Ascending aorta (tissue), 2 donors: ENCODE results near the gene PXMP4. TPM values are rescaled to one million over a fixed set of nuclear protein-coding genes. Genes with fewer than 3 reads are reported as not detected.
A peak's percentile ranks its signal among the peaks of the same experiment; 100 is the strongest.

Experiments used
- DNase-seq, 2 donors: peaks; one replicate each; pipeline ENCODE4 v3.0.0-alpha.2; 2019; ENCODE audit warnings: low spot score in 2 of 2
- H3K27ac ChIP-seq, 2 donors: fragments of 200-600 bp; sonication (generic); one replicate each; pipeline ENCODE4 v1.5.1; 2016 to 2017; ENCODE audit warnings: mild to moderate bottlenecking in 1 of 2
- H3K27me3 ChIP-seq: fragments of 200-600 bp; sonication (generic); one replicate; pipeline ENCODE4 v1.5.1; 2017
- H3K36me3 ChIP-seq, 2 donors: fragments of 200-600 bp; sonication (generic); one replicate each; pipeline ENCODE4 v1.5.1; 2016
- H3K4me1 ChIP-seq, 2 donors: fragments of 200-600 bp; sonication (generic); one replicate each; pipeline ENCODE4 v1.5.1; 2016 to 2017; ENCODE audit warnings: mild to moderate bottlenecking in 1 of 2
- H3K4me3 ChIP-seq, 2 donors: fragments of 200-600 bp; sonication (generic); one replicate each; pipeline ENCODE4 v1.5.1; 2016 to 2017; ENCODE audit warnings: mild to moderate bottlenecking in 1 of 2
- H3K9me3 ChIP-seq, 2 donors: fragments of 200-600 bp; sonication (generic); one replicate each; pipeline ENCODE4 v1.5.1; 2016
- intact Hi-C: fragments of 100-400 bp; cut with DNase I; formaldehyde crosslinking; loops from one replicate; pipeline ENCODE4 v1.15.1; 2023
- total RNA-seq: library from RNA; depleted of rRNA; stranded (reverse); fragments of >200 nt; gene quantifications from one replicate; pipeline ENCODE4 v1.1.0, GENCODE V29; 2016
- TF ChIP-seq, protein P1 (sequence below), 3 experiments: fragments of 200-600 bp in 2 of 3; fragments of 450-650 bp in 1 of 3; sonication (generic) in 2 of 3; IDR thresholded peaks; one replicate each; pipeline ENCODE4 v1.5.1; 2016 to 2019; ENCODE audit warnings: antibody characterized with exemption in 3 of 3, mild to moderate bottlenecking in 1 of 3, moderate library complexity in 1 of 3

PXMP4 gene
- total RNA-seq, 1 donor from 2014 or later, result 38.0 TPM

DNA sequence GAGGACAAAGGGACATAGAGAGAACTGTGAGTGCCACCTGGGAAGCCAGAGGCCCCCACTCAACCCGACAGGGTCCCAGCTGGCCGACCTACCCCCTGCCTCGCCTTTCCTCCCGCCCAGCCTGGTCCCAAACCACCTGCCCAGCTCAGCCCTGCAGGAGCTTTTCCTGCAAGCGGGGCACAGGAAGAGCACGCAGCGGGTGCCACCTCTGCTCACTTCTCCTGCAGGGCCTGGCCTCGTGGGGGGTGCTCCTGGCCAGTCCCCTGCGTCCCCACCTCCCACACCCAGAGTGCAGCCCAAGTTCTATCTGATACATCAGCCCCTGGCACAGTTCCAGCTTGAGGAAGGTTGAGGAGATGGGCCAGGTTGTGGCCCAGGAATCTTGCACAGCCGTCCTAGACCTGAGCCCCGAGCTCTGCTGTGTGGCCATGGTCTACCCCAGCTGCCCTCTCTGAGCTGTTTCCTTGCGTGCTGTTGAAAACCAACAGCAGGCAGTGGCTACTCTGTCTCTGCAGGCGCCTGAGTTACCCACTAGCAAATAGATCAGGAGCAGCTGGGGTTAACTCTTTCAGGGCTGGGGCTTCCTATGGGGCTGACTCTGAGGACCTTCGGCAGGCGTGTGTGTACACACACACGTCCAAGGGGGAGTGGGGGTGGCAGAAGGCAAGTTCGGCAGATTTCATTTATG is 47.5 kb downstream of the PXMP4 start:
- Histone ChIP-seq H3K27ac (peak overlapping the region; percentile 96 to 97), H3K4me3 (peak overlapping the region; percentile 67 to 84), H3K27me3 (no peaks in the 10 kb centered on the region), H3K9me3 (no peaks in the 10 kb centered on the region), H3K4me1 (peaks cover 12 to 54% of the 10 kb centered on the region in 2 donors), H3K36me3 (no peaks in the 10 kb centered on the region)
- no peak for DNase-seq
- intact Hi-C loops, result loop anchor here (5.0 kb wide), 1 partner anchor 440 kb away; the partner anchor contains the start of gene EIF2S2
- TF ChIP-seq, protein P1, sequence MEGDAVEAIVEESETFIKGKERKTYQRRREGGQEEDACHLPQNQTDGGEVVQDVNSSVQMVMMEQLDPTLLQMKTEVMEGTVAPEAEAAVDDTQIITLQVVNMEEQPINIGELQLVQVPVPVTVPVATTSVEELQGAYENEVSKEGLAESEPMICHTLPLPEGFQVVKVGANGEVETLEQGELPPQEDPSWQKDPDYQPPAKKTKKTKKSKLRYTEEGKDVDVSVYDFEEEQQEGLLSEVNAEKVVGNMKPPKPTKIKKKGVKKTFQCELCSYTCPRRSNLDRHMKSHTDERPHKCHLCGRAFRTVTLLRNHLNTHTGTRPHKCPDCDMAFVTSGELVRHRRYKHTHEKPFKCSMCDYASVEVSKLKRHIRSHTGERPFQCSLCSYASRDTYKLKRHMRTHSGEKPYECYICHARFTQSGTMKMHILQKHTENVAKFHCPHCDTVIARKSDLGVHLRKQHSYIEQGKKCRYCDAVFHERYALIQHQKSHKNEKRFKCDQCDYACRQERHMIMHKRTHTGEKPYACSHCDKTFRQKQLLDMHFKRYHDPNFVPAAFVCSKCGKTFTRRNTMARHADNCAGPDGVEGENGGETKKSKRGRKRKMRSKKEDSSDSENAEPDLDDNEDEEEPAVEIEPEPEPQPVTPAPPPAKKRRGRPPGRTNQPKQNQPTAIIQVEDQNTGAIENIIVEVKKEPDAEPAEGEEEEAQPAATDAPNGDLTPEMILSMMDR (IDR thresholded peaks at IDR 0.05), result no peak

DNA sequence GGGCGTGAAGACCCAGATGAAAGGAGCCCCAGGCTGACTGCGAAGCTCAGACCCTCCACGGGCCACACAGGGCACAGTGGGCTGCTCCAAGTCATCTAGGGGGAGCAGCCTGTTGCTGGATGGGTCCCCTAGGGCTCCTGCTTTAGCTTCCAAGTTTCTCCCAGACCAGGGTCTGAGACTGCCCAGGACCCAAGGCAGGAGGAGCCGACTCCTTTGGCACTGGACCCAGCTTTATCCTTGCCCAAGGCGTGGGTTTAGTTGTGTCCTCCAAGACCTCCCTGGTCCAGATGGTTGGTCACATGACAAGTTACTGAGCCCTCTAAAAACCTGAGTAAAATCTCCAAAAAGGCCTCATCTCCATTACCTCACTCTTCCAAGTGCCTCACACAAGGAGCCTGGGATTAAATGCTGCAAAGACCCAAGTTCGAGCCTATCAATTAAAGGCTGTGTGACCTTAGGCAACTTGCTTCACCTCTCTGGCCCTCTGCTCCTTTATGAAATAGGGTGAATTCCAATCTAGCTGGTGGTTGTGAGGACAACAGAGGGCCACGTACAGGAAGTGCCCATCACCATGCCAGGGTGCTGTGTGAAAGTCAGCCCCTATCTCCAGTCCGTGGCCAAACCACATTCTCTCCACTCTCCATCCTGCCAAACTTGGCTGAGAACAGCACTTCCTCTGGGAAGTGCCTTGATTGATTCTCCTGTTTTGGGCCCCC is 48.4 kb downstream of the PXMP4 start:
- Histone ChIP-seq H3K9me3 (no peaks in the 10 kb centered on the region), H3K4me3 (no peak overlapping the region), H3K27ac (peak overlapping the region; percentile 46 to 97), H3K4me1 (peaks cover 13 to 54% of the 10 kb centered on the region in 2 donors), H3K36me3 (no peaks in the 10 kb centered on the region), H3K27me3 (no peaks in the 10 kb centered on the region)
- no peak for DNase-seq
- intact Hi-C loops, result loop anchor here (5.0 kb wide), 1 partner anchor 441 kb away; the partner anchor contains the start of gene EIF2S2
- TF ChIP-seq, protein P1 (IDR thresholded peaks at IDR 0.05), result no peak

DNA sequence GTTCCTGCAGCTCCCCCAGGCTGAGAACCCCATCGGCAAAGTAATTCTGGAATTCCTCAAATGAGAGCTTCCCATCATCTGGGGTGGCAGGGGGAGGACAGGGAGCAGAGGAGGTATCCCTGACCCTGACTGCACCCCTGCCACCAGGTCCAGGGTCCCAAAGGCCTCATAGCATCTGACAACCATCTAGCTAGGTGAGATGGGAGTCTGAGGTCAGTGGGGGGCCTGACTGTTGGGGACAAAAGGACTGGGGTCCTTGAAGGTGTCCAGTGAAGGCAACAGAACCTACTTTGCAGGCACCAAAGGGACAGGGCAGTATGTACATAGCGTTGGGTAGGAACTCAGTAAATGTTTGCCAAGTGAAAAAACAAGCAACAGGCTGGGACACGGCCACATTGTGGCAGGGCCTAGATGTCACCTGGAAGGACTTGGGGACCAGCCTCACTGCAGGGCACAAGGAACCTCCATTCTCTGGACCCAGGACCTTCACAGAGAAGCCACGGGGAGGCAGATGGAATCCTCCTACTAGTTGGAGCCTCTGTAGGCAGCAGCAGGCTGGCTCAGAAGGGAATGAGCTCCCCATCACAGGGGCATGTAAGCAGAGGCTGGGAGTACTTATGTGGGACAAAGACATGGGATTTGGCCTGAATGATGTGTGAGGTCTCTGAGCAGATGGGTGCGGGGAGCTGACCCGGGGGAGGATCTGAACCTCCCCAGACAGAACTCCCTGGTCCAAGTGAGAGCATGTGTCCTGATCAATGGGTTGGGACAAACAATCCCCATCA is 49.2 kb downstream of the PXMP4 start:
- H3K4me3 ChIP-seq, result no peak overlapping the region
- H3K27ac ChIP-seq, result peak overlapping the region; percentile 46 to 97
- no peak for DNase-seq
- H3K4me1 ChIP-seq, result peaks cover 9 to 54% of the 10 kb centered on the region in 2 donors
- no peaks in the 10 kb centered on the region for H3K36me3 ChIP-seq
- H3K9me3 ChIP-seq, result no peaks in the 10 kb centered on the region
- intact Hi-C loops, result loop anchor here (5.0 kb wide), 1 partner anchor 441 kb away; the partner anchor contains the start of gene EIF2S2
- TF ChIP-seq, protein P1 (IDR thresholded peaks at IDR 0.05), result no peak
- H3K27me3 ChIP-seq, result no peaks in the 10 kb centered on the region

DNA sequence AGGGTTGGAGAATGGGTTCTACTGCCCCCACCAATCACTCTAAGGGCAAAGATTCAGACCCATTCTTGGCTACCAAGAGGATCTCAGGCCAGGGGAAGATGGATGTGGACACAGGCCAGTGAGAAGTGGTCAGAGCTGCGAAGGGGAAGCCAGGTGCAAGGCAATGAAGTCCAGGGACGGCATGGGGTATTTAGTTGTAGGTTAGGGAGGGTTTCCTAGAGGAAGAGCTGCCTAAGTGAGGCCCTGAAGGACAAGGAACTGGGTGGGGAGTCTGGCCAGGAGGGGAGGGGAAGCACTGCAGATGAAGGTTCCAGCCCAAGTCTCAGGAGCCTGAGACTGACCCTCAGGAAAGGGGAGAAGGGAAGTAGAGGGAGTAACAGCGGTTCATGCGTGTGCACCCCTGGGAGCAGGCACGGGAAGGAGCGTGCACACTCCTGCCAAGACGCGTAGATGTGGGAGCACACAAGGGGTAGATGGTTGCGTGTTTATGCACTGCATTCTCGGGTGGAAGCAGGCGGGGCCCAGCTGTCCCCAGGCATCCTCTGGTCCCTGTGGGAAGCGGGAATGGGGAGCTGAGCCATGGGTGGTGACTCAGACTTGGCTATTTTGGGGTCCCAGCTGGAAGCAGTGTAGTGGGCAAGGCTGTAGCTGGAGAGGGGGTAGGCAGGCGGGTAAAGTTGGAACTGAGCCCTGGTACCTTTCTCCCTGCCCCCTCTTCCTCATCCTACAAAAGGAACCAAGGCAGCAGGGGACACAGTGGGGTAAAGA is 50.1 kb downstream of the PXMP4 start:
- TF ChIP-seq, protein P1 (IDR thresholded peaks at IDR 0.05), result no peak
- intact Hi-C loops, result loop anchor here (5.0 kb wide), 4 partner anchors 213 to 442 kb away; partner anchors contain the start of genes EIF2S2, RALY and SNTA1
- no peaks in the 10 kb centered on the region for H3K27me3 ChIP-seq
- H3K36me3 ChIP-seq, result no peaks in the 10 kb centered on the region
- no peak for DNase-seq
- peak overlapping the region in 1 of 2 donors; percentile 46 for H3K27ac ChIP-seq
- H3K4me3 ChIP-seq, result no peak overlapping the region
- no peaks in the 10 kb centered on the region for H3K9me3 ChIP-seq
- peaks cover 6 to 49% of the 10 kb centered on the region in 2 donors for H3K4me1 ChIP-seq

DNA sequence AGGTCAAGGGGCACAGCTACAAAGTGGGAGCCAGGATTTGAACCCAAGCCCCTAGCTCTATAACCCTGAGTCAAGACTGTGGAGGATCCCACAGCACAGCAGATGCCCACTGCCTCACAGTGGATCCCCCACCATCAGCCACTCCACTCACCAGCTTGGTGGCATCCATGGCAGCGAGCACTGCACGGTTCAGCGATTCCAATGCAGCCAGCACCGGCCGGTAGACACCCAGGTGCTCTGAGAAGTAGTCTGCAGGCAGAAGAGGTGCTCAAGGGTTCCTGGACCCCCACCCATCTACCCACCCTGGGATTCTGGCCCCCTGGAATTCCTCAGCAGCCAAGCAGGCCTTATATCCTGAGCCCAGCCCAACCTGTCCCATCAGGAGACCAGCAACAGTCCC is 50.9 kb downstream of the PXMP4 start:
- peaks cover 6 to 52% of the 10 kb centered on the region in 2 donors for H3K4me1 ChIP-seq

More for the DNA sequence above, 50.9 kb downstream of the PXMP4 start:
- intact Hi-C loops, result loop anchor here (5.0 kb wide), 3 partner anchors 212 to 323 kb away; partner anchors contain the start of genes RALY and SNTA1
- Histone ChIP-seq H3K36me3 (no peaks in the 10 kb centered on the region), H3K27ac (peak overlapping the region in 1 of 2 donors; percentile 46), H3K4me3 (no peak overlapping the region), H3K27me3 (no peaks in the 10 kb centered on the region), H3K9me3 (no peaks in the 10 kb centered on the region)
- TF ChIP-seq, protein P1 (IDR thresholded peaks at IDR 0.05), result no peak
- DNase-seq, result no peak
